SK-N-SH (cell line): ENCODE results near the gene SECTM1. TPM values are rescaled to one million over a fixed set of nuclear protein-coding genes. Genes with fewer than 3 reads are reported as not detected.

Experiments
- CTCF ChIA-PET: fragments of 300-600, 350-600 bp; formaldehyde crosslinking; extraction: SDS; loops from one replicate; lab custom pipeline; 2021; lab: Yijun Ruan, JAX
- POLR2A ChIA-PET: fragments of 350-600 bp; sonication (Branson Sonifier 250); formaldehyde crosslinking; extraction: SDS; loops from one replicate; lab custom pipeline; 2020; ENCODE audit warnings: antibody characterized with exemption, inconsistent platforms; lab: Yijun Ruan, JAX
- DNase-seq: peaks from one replicate; pipeline ENCODE4 v3.0.0; 2012
- H2AFZ ChIP-seq: fragments of 200-600 bp; sonication (generic); 2 replicates; pipeline ENCODE4 v1.8.1; 2016; ENCODE audit warnings: antibody characterized with exemption, mild to moderate bottlenecking, low read depth
- H3F3A ChIP-seq: fragments of 200-600 bp; sonication (generic); replicated peaks from 2 replicates; pipeline ENCODE3; 2016; ENCODE audit warnings: antibody characterized with exemption, mild to moderate bottlenecking; ENCODE audit not compliant: insufficient read depth
- H3K27ac ChIP-seq, 2 experiments: fragments of 200-500 bp in 1 of 2; fragments of 200-600 bp in 1 of 2; sonication (Bioruptor generic) in 1 of 2; sonication (generic), shearing (Covaris generic) in 1 of 2; 2 replicates each; pipeline versions ENCODE4 v1.5.1 to v1.6.1; 2014 to 2016; ENCODE audit warnings: low read depth in 2 of 2, inconsistent platforms in 1 of 2, low read length in 1 of 2, mild to moderate bottlenecking in 1 of 2, mixed read lengths in 1 of 2
- H3K27me3 ChIP-seq: fragments of 200-600 bp; sonication (generic), shearing (Covaris generic); 2 replicates; pipeline ENCODE4 v1.6.1; 2016; ENCODE audit warnings: mixed run types; ENCODE audit not compliant: insufficient read depth
- H3K36me3 ChIP-seq, 2 experiments: fragments of 200-500 bp in 1 of 2; fragments of 200-600 bp in 1 of 2; sonication (Bioruptor generic) in 1 of 2; sonication (generic) in 1 of 2; replicated peaks in 1 of 2; 2 replicates each; pipeline versions ENCODE3 to v1.5.1; 2014 to 2016; ENCODE audit warnings: low read length in 1 of 2, mild to moderate bottlenecking in 1 of 2; ENCODE audit not compliant: insufficient read depth in 2 of 2, control insufficient read depth in 1 of 2
- H3K4me1 ChIP-seq, 2 experiments: fragments of 200-500 bp in 1 of 2; fragments of 200-600 bp in 1 of 2; sonication (Bioruptor generic) in 1 of 2; sonication (generic), shearing (Covaris generic) in 1 of 2; 2 replicates each; pipeline versions ENCODE4 v1.5.1 to v1.6.1; 2014 to 2016; ENCODE audit warnings: low read depth in 1 of 2, low read length in 1 of 2, mixed run types in 1 of 2; ENCODE audit not compliant: insufficient read depth in 2 of 2, control insufficient read depth in 1 of 2
- H3K4me2 ChIP-seq: fragments of 200-600 bp; sonication (generic), shearing (Covaris generic); 2 replicates; pipeline ENCODE4 v1.6.1; 2017; ENCODE audit warnings: mixed run types
- H3K4me3 ChIP-seq, 2 experiments: fragments of 200-500 bp in 1 of 2; fragments of 200-600 bp in 1 of 2; sonication (Bioruptor generic) in 1 of 2; sonication (generic), shearing (Covaris generic) in 1 of 2; 2 replicates each; pipeline versions ENCODE4 v1.5.1 to v1.8.1; 2014 to 2016; ENCODE audit warnings: low read depth in 2 of 2, inconsistent platforms in 1 of 2, low read length in 1 of 2, mild to moderate bottlenecking in 1 of 2, mixed read lengths in 1 of 2, moderate library complexity in 1 of 2
- H3K79me2 ChIP-seq: fragments of 200-600 bp; sonication (generic); 2 replicates; pipeline ENCODE4 v1.8.1; 2017; ENCODE audit warnings: mild to moderate bottlenecking; ENCODE audit not compliant: insufficient read depth
- H3K9ac ChIP-seq: fragments of 200-600 bp; sonication (generic); 2 replicates; pipeline ENCODE4 v1.6.1; 2017; ENCODE audit warnings: mixed run types
- H3K9me2 ChIP-seq: fragments of 200-600 bp; sonication (generic); 2 replicates; pipeline ENCODE4 v1.6.1; 2017; ENCODE audit warnings: mixed run types
- H3K9me3 ChIP-seq: fragments of 200-600 bp; sonication (generic); 2 replicates; pipeline ENCODE4 v1.6.1; 2017; ENCODE audit warnings: mixed run types, mild to moderate bottlenecking, moderate library complexity
- H4K20me1 ChIP-seq: fragments of 200-600 bp; sonication (generic); 2 replicates; pipeline ENCODE4 v1.6.1; 2017; ENCODE audit warnings: mild to moderate bottlenecking, mixed run types; ENCODE audit not compliant: insufficient read depth
- CTCF ChIP-seq: fragments of 200-600 bp; sonication (generic); IDR thresholded peaks from 2 replicates; pipeline ENCODE4 v1.6.1; 2017; ENCODE audit warnings: antibody characterized with exemption, mild to moderate bottlenecking, moderate library complexity
- EZH2phosphoT487 ChIP-seq: fragments of 200-600 bp; sonication (generic); IDR thresholded peaks from 2 replicates; pipeline ENCODE4 v1.6.1; 2017; ENCODE audit warnings: low read depth, mixed run types, mild to moderate bottlenecking, antibody characterized with exemption, moderate library complexity, borderline replicate concordance
- FOSL2 ChIP-seq: IDR thresholded peaks from 2 replicates; pipeline ENCODE4 v1.4.0; 2012; ENCODE audit warnings: low read depth, mild to moderate bottlenecking, moderate library complexity, borderline replicate concordance
- FOXJ3 ChIP-seq: sonication (generic); formaldehyde crosslinking; IDR thresholded peaks from 2 replicates; pipeline ENCODE4 v1.5.1; 2020; ENCODE audit warnings: mild to moderate bottlenecking, missing genetic modification reagents
- GABPA ChIP-seq: IDR thresholded peaks from 2 replicates; pipeline ENCODE4 v1.4.0; 2012; ENCODE audit warnings: low read depth, mild to moderate bottlenecking
- GATA2 ChIP-seq: sonication (generic); formaldehyde crosslinking; IDR thresholded peaks from 2 replicates; pipeline ENCODE4 v1.5.0; 2020; ENCODE audit warnings: mild to moderate bottlenecking, missing genetic modification reagents
- JUND ChIP-seq: IDR thresholded peaks from 2 replicates; pipeline ENCODE4 v1.4.0; 2012
- MEF2A ChIP-seq: IDR thresholded peaks from 2 replicates; pipeline ENCODE4 v1.4.0; 2012; ENCODE audit warnings: low read depth, borderline replicate concordance
- NRF1 ChIP-seq: IDR thresholded peaks from 2 replicates; pipeline ENCODE4 v1.6.1; 2012; ENCODE audit warnings: low read depth, mild to moderate bottlenecking, low read length
- PBX3 ChIP-seq: IDR thresholded peaks from 2 replicates; pipeline ENCODE4; 2012
- RAD21 ChIP-seq: IDR thresholded peaks from 2 replicates; pipeline ENCODE4 v1.6.1; 2012; ENCODE audit warnings: mild to moderate bottlenecking, low read length
- RCOR1 ChIP-seq: fragments of 150-350 bp; IDR thresholded peaks from 2 replicates; pipeline ENCODE4 v1.6.1; 2017; ENCODE audit warnings: antibody characterized with exemption, low read length
- REST ChIP-seq: IDR thresholded peaks from 2 replicates; pipeline ENCODE4 v1.6.1; 2012; ENCODE audit warnings: mild to moderate bottlenecking, low read depth, low read length, moderate library complexity
- RFX5 ChIP-seq: IDR thresholded peaks from 2 replicates; pipeline ENCODE4 v1.6.1; 2012; ENCODE audit warnings: mild to moderate bottlenecking, improper control_type of control experiment, low read length
- RXRA ChIP-seq: IDR thresholded peaks from 2 replicates; pipeline ENCODE4 v1.4.0; 2012; ENCODE audit warnings: low read depth, mild to moderate bottlenecking, borderline replicate concordance
- SIN3A ChIP-seq: IDR thresholded peaks from 2 replicates; pipeline ENCODE4 v1.6.1; 2012; ENCODE audit warnings: low read depth, mild to moderate bottlenecking, low read length, moderate library complexity, borderline replicate concordance
- SMC3 ChIP-seq: IDR thresholded peaks from 2 replicates; pipeline ENCODE4 v1.6.1; 2012; ENCODE audit warnings: low read depth, low read length, improper control_type of control experiment
- TAF1 ChIP-seq: IDR thresholded peaks from 2 replicates; pipeline ENCODE4 v1.6.1; 2012; ENCODE audit warnings: low read depth, mild to moderate bottlenecking, low read length, moderate library complexity, borderline replicate concordance
- whole genome bisulfite sequencing: methylation state at CpG from one replicate; pipeline ENCODE4 v1.1.6; 2017; ENCODE audit warnings: low lambda C conversion rate; 5-methylcytosine and 5-hydroxymethylcytosine counted together
- polyA plus RNA-seq, 3 experiments: library from polyadenylated mRNA; depleted of rRNA; stranded (reverse); fragments of >200 nt; gene quantifications; 2 replicates each; pipeline ENCODE4 v1.2.3, GENCODE V29; 2012
- TF ChIP-seq, protein P1 (sequence below): IDR thresholded peaks from 2 replicates; pipeline ENCODE4 v1.4.0; 2012; ENCODE audit warnings: low read depth, borderline replicate concordance

SECTM1 gene
- polyA plus RNA-seq, 1 of the 3 experiments (the other 2 are of a cell fraction), result 3.8 TPM

DNA sequence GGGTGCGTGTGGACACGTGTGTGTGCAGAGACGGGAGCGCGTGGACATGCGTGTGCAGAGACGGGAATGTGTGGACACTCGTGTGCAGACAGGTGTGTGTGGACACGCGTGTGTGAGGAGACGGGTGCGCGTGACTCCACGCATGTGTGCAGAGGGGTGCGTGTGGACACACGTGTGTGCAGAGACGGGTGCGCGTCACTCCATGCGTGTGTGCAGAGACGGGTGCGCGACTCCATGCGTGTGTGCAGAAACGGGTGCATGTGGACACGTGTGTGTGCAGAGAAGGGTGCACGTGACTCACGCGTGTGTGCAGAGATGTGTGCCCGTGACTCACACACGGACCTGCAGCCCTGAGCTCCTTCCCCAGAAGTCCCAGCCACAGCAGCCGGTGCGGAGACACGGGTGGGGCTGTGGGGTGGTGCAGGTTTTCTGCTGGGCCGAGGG, 13.9 kb downstream of the SECTM1 start:
- DNase-seq, result no peak
- no peak overlapping the region for H3K4me3 ChIP-seq
- H3F3A ChIP-seq, result peaks cover 20% of the 10 kb centered on the region
- H3K79me2 ChIP-seq, result no peaks in the 10 kb centered on the region
- H2AFZ ChIP-seq, result no peak overlapping the region
- H3K9me2 ChIP-seq, result no peaks in the 10 kb centered on the region
- 81% methylated on average over 35 of the region's 35 CpGs for WGBS
- H3K27ac ChIP-seq, result no peak overlapping the region
- H3K9ac ChIP-seq, result no peak overlapping the region
- no peak overlapping the region for H3K4me2 ChIP-seq
- ChIA-PET POLR2A (no interaction called here), CTCF (interaction anchor here (1.9 to 9.5 kb wide), 3 partner anchors 18 to 90 kb away, joined by 11 to 184 read pairs (median 112); partner anchors contain the start of gene SLC16A3)
- peaks cover 5 to 14% of the 10 kb centered on the region in 2 experiments; a peak in 3 of 4 replicates for H3K4me1 ChIP-seq
- no peaks in the 10 kb centered on the region for H3K9me3 ChIP-seq
- no peaks in the 10 kb centered on the region for H3K36me3 ChIP-seq
- no peaks in the 10 kb centered on the region for H4K20me1 ChIP-seq
- TF ChIP-seq RAD21 (no peak), TAF1 (no peak), RFX5 (no peak), GABPA (no peak), SIN3A (no peak), SMC3 (no peak), NRF1 (no peak), REST (no peak), EZH2phosphoT487 (no peak), CTCF (no peak), MEF2A (no peak), GATA2 (CRISPR knock-in tag) (no peak), RCOR1 (no peak), JUND (no peak), RXRA (no peak), FOSL2 (no peak), FOXJ3 (CRISPR knock-in tag) (no peak), PBX3 (no peak)
- TF ChIP-seq, protein P1, sequence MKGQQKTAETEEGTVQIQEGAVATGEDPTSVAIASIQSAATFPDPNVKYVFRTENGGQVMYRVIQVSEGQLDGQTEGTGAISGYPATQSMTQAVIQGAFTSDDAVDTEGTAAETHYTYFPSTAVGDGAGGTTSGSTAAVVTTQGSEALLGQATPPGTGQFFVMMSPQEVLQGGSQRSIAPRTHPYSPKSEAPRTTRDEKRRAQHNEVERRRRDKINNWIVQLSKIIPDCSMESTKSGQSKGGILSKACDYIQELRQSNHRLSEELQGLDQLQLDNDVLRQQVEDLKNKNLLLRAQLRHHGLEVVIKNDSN, result no peak
- peaks cover 17% of the 10 kb centered on the region; the same call in 1 of the 2 replicates for H3K27me3 ChIP-seq
